Measurements from ENCODE around the gene C2orf92. TPM values are rescaled to one million over a fixed set of nuclear protein-coding genes. Genes with fewer than 3 reads are reported as not detected.
"Not testable (repeated sequence)": the region's sequence is repeated elsewhere in the genome, so short reads cannot be mapped to it uniquely, and the experiment has no call there.

Gene C2orf92
- total RNA-seq, 3 donors from 2014 or later = 3.3 to 4.4 (median 4.0) TPM

- no peaks in the 10 kb centered on the region for H3K9me3 Mint-ChIP-seq
- peaks cover 8% of the 10 kb centered on the region for H3K36me3 Mint-ChIP-seq (ENCODE audit: insufficient read depth)
- ATAC-seq (no peak), DNase-seq (no peak)
- peaks cover 27% of the 10 kb centered on the region for H3K4me1 Mint-ChIP-seq (ENCODE audit: low read depth)
- H3K4me3 Mint-ChIP-seq = peak overlapping the region; percentile 89
- no peaks in the 10 kb centered on the region for H3K27me3 Mint-ChIP-seq (ENCODE audit: low read depth)
These were observed 4.9 kb upstream of the C2orf92 start for GRCh38 chr2:97664636-97664970.

- Mint-ChIP-seq H3K4me1 (ENCODE audit: low read depth) (peaks cover 12% of the 10 kb centered on the region), H3K27me3 (ENCODE audit: low read depth) (peaks cover 3% of the 10 kb centered on the region), H3K36me3 (ENCODE audit: insufficient read depth) (no peaks in the 10 kb centered on the region), H3K9me3 (no peaks in the 10 kb centered on the region), H3K4me3 (no peak overlapping the region)
- DNase-seq = no peak
- no peak for ATAC-seq
These were observed 958 bp downstream of the C2orf92 start for GRCh38 chr2:97670471-97670870.

GRCh38 chr2:97671526-97671925 lies 2.0 kb downstream of the C2orf92 start:
- Mint-ChIP-seq H3K4me3 (no peak overlapping the region), H3K9me3 (no peaks in the 10 kb centered on the region), H3K36me3 (ENCODE audit: insufficient read depth) (no peaks in the 10 kb centered on the region), H3K4me1 (ENCODE audit: low read depth) (peaks cover 12% of the 10 kb centered on the region), H3K27me3 (ENCODE audit: low read depth) (peaks cover 3% of the 10 kb centered on the region)
- ATAC-seq (no peak), DNase-seq (no peak)

- H3K27me3 Mint-ChIP-seq (ENCODE audit: low read depth); H3K36me3 Mint-ChIP-seq (ENCODE audit: insufficient read depth); ATAC-seq; H3K9me3 Mint-ChIP-seq; DNase-seq; H3K4me3 Mint-ChIP-seq: not testable (repeated sequence)
- peaks cover 12% of the 10 kb centered on the region for H3K4me1 Mint-ChIP-seq (ENCODE audit: low read depth)
These were observed 3.2 kb downstream of the C2orf92 start for GRCh38 chr2:97672606-97673140.

- H3K4me1 Mint-ChIP-seq (ENCODE audit: low read depth) = peaks cover 12% of the 10 kb centered on the region
- H3K9me3 Mint-ChIP-seq = no peaks in the 10 kb centered on the region
- H3K36me3 Mint-ChIP-seq (ENCODE audit: insufficient read depth) = no peaks in the 10 kb centered on the region
- ATAC-seq (peak; percentile 51 to 61), DNase-seq (no peak)
- H3K27me3 Mint-ChIP-seq (ENCODE audit: low read depth) = peaks cover 3% of the 10 kb centered on the region
- no peak overlapping the region for H3K4me3 Mint-ChIP-seq
These were observed 3.8 kb downstream of the C2orf92 start for GRCh38 chr2:97673182-97673914.

- peaks cover 3% of the 10 kb centered on the region for H3K27me3 Mint-ChIP-seq (ENCODE audit: low read depth)
- no peaks in the 10 kb centered on the region for H3K36me3 Mint-ChIP-seq (ENCODE audit: insufficient read depth)
- H3K4me1 Mint-ChIP-seq (ENCODE audit: low read depth) = peaks cover 12% of the 10 kb centered on the region
- H3K9me3 Mint-ChIP-seq = no peaks in the 10 kb centered on the region
- ATAC-seq (peak; percentile 56 to 63), DNase-seq (no peak)
- no peak overlapping the region for H3K4me3 Mint-ChIP-seq
These were observed 4.4 kb downstream of the C2orf92 start for GRCh38 chr2:97673915-97674283.

GRCh38 chr2:97675430-97676113 lies 6.1 kb downstream of the C2orf92 start:
- no peak overlapping the region for H3K4me3 Mint-ChIP-seq
- H3K27me3 Mint-ChIP-seq (ENCODE audit: low read depth) = peaks cover 3% of the 10 kb centered on the region
- H3K36me3 Mint-ChIP-seq (ENCODE audit: insufficient read depth) = no peaks in the 10 kb centered on the region
- DNase-seq (no peak), ATAC-seq (no peak)
- no peaks in the 10 kb centered on the region for H3K9me3 Mint-ChIP-seq
- peaks cover 12% of the 10 kb centered on the region for H3K4me1 Mint-ChIP-seq (ENCODE audit: low read depth)

GRCh38 chr2:97676620-97677019 lies 7.1 kb downstream of the C2orf92 start:
- peaks cover 3% of the 10 kb centered on the region for H3K27me3 Mint-ChIP-seq (ENCODE audit: low read depth)
- peak in 1 of 2 donors; percentile 30 for ATAC-seq
- H3K36me3 Mint-ChIP-seq (ENCODE audit: insufficient read depth) = no peaks in the 10 kb centered on the region
- H3K4me3 Mint-ChIP-seq = no peak overlapping the region
- H3K9me3 Mint-ChIP-seq = no peaks in the 10 kb centered on the region
- DNase-seq = no peak
- H3K4me1 Mint-ChIP-seq (ENCODE audit: low read depth) = peaks cover 12% of the 10 kb centered on the region

- Mint-ChIP-seq H3K4me1 (ENCODE audit: low read depth) (peaks cover 12% of the 10 kb centered on the region), H3K27me3 (ENCODE audit: low read depth) (peaks cover 3% of the 10 kb centered on the region), H3K4me3 (no peak overlapping the region), H3K9me3 (no peaks in the 10 kb centered on the region), H3K36me3 (ENCODE audit: insufficient read depth) (no peaks in the 10 kb centered on the region)
- ATAC-seq (no peak), DNase-seq (no peak)
These were observed 8.0 kb downstream of the C2orf92 start for GRCh38 chr2:97677480-97677879.

GRCh38 chr2:97678298-97678697 lies 8.8 kb downstream of the C2orf92 start:
- Mint-ChIP-seq H3K36me3 (ENCODE audit: insufficient read depth) (no peaks in the 10 kb centered on the region), H3K9me3 (no peaks in the 10 kb centered on the region), H3K27me3 (ENCODE audit: low read depth) (peaks cover 3% of the 10 kb centered on the region)

GRCh38 chr2:97687235-97687634 lies 17.7 kb downstream of the C2orf92 start:
- not testable (repeated sequence) for H3K4me3 Mint-ChIP-seq; DNase-seq; H3K9me3 Mint-ChIP-seq; H3K27me3 Mint-ChIP-seq (ENCODE audit: low read depth); ATAC-seq; H3K36me3 Mint-ChIP-seq (ENCODE audit: insufficient read depth)
- H3K4me1 Mint-ChIP-seq (ENCODE audit: low read depth) = peaks cover 15% of the 10 kb centered on the region

More at GRCh38 chr2:97678298-97678697, 8.8 kb downstream of the C2orf92 start:
- ATAC-seq = no peak
- Mint-ChIP-seq H3K4me3 (no peak overlapping the region), H3K4me1 (ENCODE audit: low read depth) (peaks cover 9% of the 10 kb centered on the region)
- no peak for DNase-seq

GRCh38 chr2:97688062-97688827 lies 18.7 kb downstream of the C2orf92 start:
- H3K4me3 Mint-ChIP-seq = no peak overlapping the region

GRCh38 chr2:97691166-97691565 lies 21.7 kb downstream of the C2orf92 start:
- no peak overlapping the region for H3K4me3 Mint-ChIP-seq
- H3K36me3 Mint-ChIP-seq (ENCODE audit: insufficient read depth) = no peaks in the 10 kb centered on the region
- ATAC-seq (no peak), DNase-seq (no peak)
- peaks cover 15% of the 10 kb centered on the region for H3K4me1 Mint-ChIP-seq (ENCODE audit: low read depth)
- H3K27me3 Mint-ChIP-seq (ENCODE audit: low read depth) = no peaks in the 10 kb centered on the region
- no peaks in the 10 kb centered on the region for H3K9me3 Mint-ChIP-seq

More at GRCh38 chr2:97688062-97688827, 18.7 kb downstream of the C2orf92 start:
- Mint-ChIP-seq H3K9me3 (no peaks in the 10 kb centered on the region), H3K36me3 (ENCODE audit: insufficient read depth) (no peaks in the 10 kb centered on the region), H3K27me3 (ENCODE audit: low read depth) (no peaks in the 10 kb centered on the region), H3K4me1 (ENCODE audit: low read depth) (peaks cover 15% of the 10 kb centered on the region)
- ATAC-seq = peak; percentile 91 to 94
- DNase-seq = no peak

- no peaks in the 10 kb centered on the region for H3K36me3 Mint-ChIP-seq (ENCODE audit: insufficient read depth)
- no peak overlapping the region for H3K4me3 Mint-ChIP-seq
- ATAC-seq = no peak
- no peak for DNase-seq
- H3K4me1 Mint-ChIP-seq (ENCODE audit: low read depth) = peaks cover 11% of the 10 kb centered on the region
- H3K9me3 Mint-ChIP-seq = no peaks in the 10 kb centered on the region
- no peaks in the 10 kb centered on the region for H3K27me3 Mint-ChIP-seq (ENCODE audit: low read depth)
These were observed 24.0 kb downstream of the C2orf92 start for GRCh38 chr2:97693476-97693875.
